H1 (cell line): ENCODE data around the gene TPMT. TPM values are rescaled to one million over a fixed set of nuclear protein-coding genes. Genes with fewer than 3 reads are reported as not detected.

Experiments
- CTCF ChIA-PET: fragments of 300-600 bp; sonication (Branson Sonifier 250); formaldehyde crosslinking; loops from one replicate; lab custom pipeline; 2021; ENCODE audit not compliant: partially characterized antibody; lab: Charles Lee
- POLR2A ChIA-PET: fragments of 300-600 bp; sonication (Branson Sonifier 250); formaldehyde crosslinking; loops from one replicate; lab custom pipeline; 2021; ENCODE audit warnings: inconsistent platforms; ENCODE audit not compliant: partially characterized antibody; lab: Charles Lee
- DNase-seq, 2 experiments: peaks; one replicate each; pipeline versions ENCODE4 v3.0.0 to v3.0.0-alpha.2; 2010 to 2022; ENCODE audit warnings: low spot score in 2 of 2, low read depth in 1 of 2, mixed read lengths in 1 of 2
- FAIRE-seq: peaks from 2 replicates; lab custom pipeline; 2011; peaks lifted over from hg19 to GRCh38; lab: Jason Lieb, UNC
- H2AFZ ChIP-seq: 2 replicates; pipeline ENCODE4 v1.8.1; 2012; ENCODE audit warnings: low read length, inconsistent platforms
- H2AK5ac ChIP-seq: 2 replicates; pipeline ENCODE4 v1.6.1; 2013; ENCODE audit warnings: low read depth, low read length
- H2BK120ac ChIP-seq: replicated peaks from 2 replicates; pipeline ENCODE3; 2013; ENCODE audit warnings: low read depth, low read length, inconsistent platforms
- H2BK12ac ChIP-seq: 2 replicates; pipeline ENCODE4 v1.6.1; 2013; ENCODE audit warnings: low read depth, low read length
- H2BK15ac ChIP-seq: 2 replicates; pipeline ENCODE4 v1.6.1; 2013; ENCODE audit warnings: low read length
- H2BK20ac ChIP-seq: 2 replicates; pipeline ENCODE4 v1.6.1; 2013; ENCODE audit warnings: low read length
- H2BK5ac ChIP-seq: 2 replicates; pipeline ENCODE4 v1.6.1; 2013; ENCODE audit warnings: low read depth, low read length
- H3K14ac ChIP-seq: 2 replicates; pipeline ENCODE4 v1.6.1; 2013; ENCODE audit warnings: inconsistent platforms; ENCODE audit not compliant: insufficient read length
- H3K18ac ChIP-seq: 2 replicates; pipeline ENCODE4 v1.6.1; 2013; ENCODE audit warnings: low read length; ENCODE audit errors: extremely low read depth
- H3K23ac ChIP-seq: 2 replicates; pipeline ENCODE4 v1.6.1; 2013; ENCODE audit warnings: inconsistent platforms; ENCODE audit not compliant: insufficient read length
- H3K23me2 ChIP-seq: 2 replicates; pipeline ENCODE4 v1.6.1; 2013; ENCODE audit warnings: low read depth, low read length
- H3K27ac ChIP-seq: 2 replicates; pipeline ENCODE4 v1.6.1; 2011; ENCODE audit warnings: low read depth, low read length, inconsistent platforms
- H3K27me3 ChIP-seq, 4 experiments: replicated peaks in 1 of 4; 1 replicate in 1 of 4; 2 replicates in 3 of 4; pipeline versions ENCODE4 v1.6.1 to v1.8.1; 2011 to 2013; ENCODE audit warnings: low read length in 3 of 4, mild to moderate bottlenecking in 3 of 4, inconsistent platforms in 2 of 4, mixed read lengths in 2 of 4, moderate library complexity in 1 of 4; ENCODE audit not compliant: control insufficient read depth in 3 of 4, insufficient read depth in 3 of 4; ENCODE audit errors: extremely low read depth in 1 of 4
- H3K36me3 ChIP-seq, 4 experiments: 2 replicates each; pipeline versions ENCODE4 v1.6.1 to v1.8.1; 2011 to 2013; ENCODE audit warnings: mild to moderate bottlenecking in 4 of 4, low read length in 3 of 4, moderate library complexity in 2 of 4, control low read depth in 1 of 4, inconsistent platforms in 1 of 4; ENCODE audit not compliant: insufficient read depth in 4 of 4, control insufficient read depth in 2 of 4
- H3K4ac ChIP-seq: replicated peaks from 2 replicates; pipeline ENCODE3; 2013; ENCODE audit warnings: low read length, low read depth, mixed read lengths, inconsistent platforms; ENCODE audit not compliant: insufficient read length
- H3K4me1 ChIP-seq, 4 experiments: replicated peaks in 1 of 4; 1 replicate in 1 of 4; 2 replicates in 3 of 4; pipeline versions ENCODE4 v1.6.1 to v1.8.1; 2011 to 2013; ENCODE audit warnings: low read length in 3 of 4, inconsistent platforms in 2 of 4, mixed read lengths in 1 of 4; ENCODE audit not compliant: insufficient read depth in 4 of 4, control insufficient read depth in 3 of 4
- H3K4me2 ChIP-seq, 2 experiments: 2 replicates each; pipeline versions ENCODE4 v1.6.1 to v1.8.1; 2011 to 2013; ENCODE audit warnings: low read depth in 2 of 2, low read length in 2 of 2, control low read depth in 1 of 2, inconsistent platforms in 1 of 2, mild to moderate bottlenecking in 1 of 2; ENCODE audit not compliant: insufficient read depth in 1 of 2
- H3K4me3 ChIP-seq, 4 experiments: fragments of 200-600, 300-600 bp in 1 of 4; sonication (generic), shearing (Covaris generic), sonication (Bioruptor Twin) in 1 of 4; 2 replicates each; pipeline versions ENCODE4 v1.5.1 to v1.8.1; 2011 to 2016; ENCODE audit warnings: low read length in 4 of 4, low read depth in 3 of 4, control low read depth in 2 of 4, inconsistent platforms in 2 of 4, mild to moderate bottlenecking in 2 of 4, mixed read lengths in 1 of 4, moderate library complexity in 1 of 4; ENCODE audit not compliant: insufficient read depth in 2 of 4; ENCODE audit errors: extremely low read depth in 1 of 4
- H3K56ac ChIP-seq: replicated peaks from 2 replicates; pipeline ENCODE3; 2013; ENCODE audit warnings: low read depth, mild to moderate bottlenecking, mixed read lengths, low read length, inconsistent platforms; ENCODE audit not compliant: insufficient read length
- H3K79me1 ChIP-seq: 2 replicates; pipeline ENCODE4 v1.6.1; 2013; ENCODE audit warnings: low read depth, low read length, control low read depth
- H3K79me2 ChIP-seq, 2 experiments: 2 replicates each; pipeline versions ENCODE4 v1.6.1 to v1.8.1; 2012 to 2013; ENCODE audit warnings: low read length in 2 of 2, mild to moderate bottlenecking in 2 of 2, inconsistent platforms in 1 of 2; ENCODE audit not compliant: insufficient read depth in 2 of 2, control insufficient read depth in 1 of 2
- H3K9ac ChIP-seq, 4 experiments: replicated peaks in 1 of 4; 1 replicate in 1 of 4; 2 replicates in 3 of 4; pipeline versions ENCODE4 v1.6.1 to v1.8.1; 2011 to 2013; ENCODE audit warnings: low read depth in 3 of 4, low read length in 3 of 4, control low read depth in 2 of 4, mild to moderate bottlenecking in 2 of 4, moderate library complexity in 2 of 4, inconsistent platforms in 1 of 4; ENCODE audit errors: extremely low read depth in 1 of 4
- H3K9me3 ChIP-seq, 2 experiments: 2 replicates each; pipeline versions ENCODE4 v1.6.1 to v1.8.1; 2012 to 2013; ENCODE audit warnings: mild to moderate bottlenecking in 2 of 2, moderate library complexity in 2 of 2, control low read depth in 1 of 2, inconsistent platforms in 1 of 2, low read depth in 1 of 2, low read length in 1 of 2, mixed read lengths in 1 of 2; ENCODE audit not compliant: insufficient read depth in 2 of 2
- H4K20me1 ChIP-seq, 2 experiments: replicated peaks in 1 of 2; 2 replicates each; pipeline versions ENCODE3 to v1.8.1; 2011 to 2013; ENCODE audit warnings: inconsistent platforms in 2 of 2, low read length in 2 of 2, mild to moderate bottlenecking in 1 of 2; ENCODE audit not compliant: insufficient read depth in 2 of 2, control insufficient read depth in 1 of 2
- H4K5ac ChIP-seq: 2 replicates; pipeline ENCODE4 v1.6.1; 2013; ENCODE audit warnings: low read length, low read depth, mixed read lengths, inconsistent platforms; ENCODE audit not compliant: insufficient read length
- H4K8ac ChIP-seq: 2 replicates; pipeline ENCODE4 v1.8.0; 2013; ENCODE audit warnings: mild to moderate bottlenecking, moderate library complexity, low read length, inconsistent platforms; ENCODE audit not compliant: insufficient read depth; ENCODE audit errors: extremely low read depth
- H4K91ac ChIP-seq: replicated peaks from 2 replicates; pipeline ENCODE3; 2013; ENCODE audit warnings: low read length, mixed read lengths, inconsistent platforms; ENCODE audit not compliant: insufficient read length
- EP300 ChIP-seq, 2 experiments: IDR thresholded peaks; 1 replicate in 1 of 2; 2 replicates in 1 of 2; pipeline ENCODE4 v1.6.1; 2011 to 2012; ENCODE audit warnings: low read depth in 2 of 2, low read length in 2 of 2, mild to moderate bottlenecking in 2 of 2, borderline replicate concordance in 1 of 2, inconsistent platforms in 1 of 2, moderate library complexity in 1 of 2
- GABPA ChIP-seq: IDR thresholded peaks from 2 replicates; pipeline ENCODE4 v1.6.1; 2011; ENCODE audit warnings: mild to moderate bottlenecking, low read length, moderate library complexity, borderline replicate concordance; ENCODE audit not compliant: insufficient read depth
- GTF2F1 ChIP-seq: IDR thresholded peaks from 2 replicates; pipeline ENCODE4 v1.6.1; 2012; ENCODE audit warnings: low read depth, low read length, improper control_type of control experiment, borderline replicate concordance
- RBBP5 ChIP-seq: IDR thresholded peaks from 2 replicates; pipeline ENCODE4 v1.7.1; 2012; ENCODE audit warnings: low read depth, mild to moderate bottlenecking, inconsistent platforms, low read length, moderate library complexity, borderline replicate concordance
- SAP30 ChIP-seq: fragments of 300-600 bp; sonication (generic); IDR thresholded peaks from 2 replicates; pipeline ENCODE4 v1.7.1; 2012; ENCODE audit warnings: low read length, moderate library complexity, mild to moderate bottlenecking, inconsistent platforms; ENCODE audit not compliant: insufficient read depth, insufficient replicate concordance
- SP4 ChIP-seq: IDR thresholded peaks from 2 replicates; pipeline ENCODE4 v1.6.1; 2012; ENCODE audit warnings: low read length, inconsistent platforms
- SRF ChIP-seq: IDR thresholded peaks from 2 replicates; pipeline ENCODE4 v1.6.1; 2011; ENCODE audit warnings: mild to moderate bottlenecking, low read depth, low read length, moderate library complexity
- WGBS, 2 experiments: shearing (Covaris generic) in 1 of 2; methylation state at CpG; one replicate each; pipeline versions ENCODE4 v1.1.6 to v1.1.7; 2013 to 2015; ENCODE audit warnings: low lambda C conversion rate in 2 of 2, mixed read lengths in 2 of 2, inconsistent platforms in 1 of 2, low coverage in 1 of 2, missing lambda C conversion rate in 1 of 2; ENCODE audit not compliant: insufficient replicate concordance in 2 of 2, insufficient coverage in 1 of 2, insufficient read length in 1 of 2; ENCODE audit errors: extremely low coverage in 1 of 2, missing lambda C conversion rate in 1 of 2; 5-methylcytosine and 5-hydroxymethylcytosine counted together
- polyA plus RNA-seq, 7 experiments: library from polyadenylated mRNA; depleted of rRNA in 3 of 7; stranded (reverse) in 5 of 7; unstranded in 2 of 7; fragments of >200 nt in 5 of 7; fragments of 200-250 nt in 2 of 7; gene quantifications; 1 replicate in 5 of 7; 2 replicates in 1 of 7; 4 replicates in 1 of 7; pipeline versions ENCODE4 v1.2.1 to v1.2.3, GENCODE V29; 2011 to 2013; ENCODE audit warnings: missing spikeins in 2 of 7, mixed read lengths in 2 of 7
- total RNA-seq: library from RNA; stranded (reverse); fragmentation: NEBNext Ultra II Directional; extraction: Animal tissue kit (Norgen Biotek cat#: 25700); gene quantifications from 2 replicates; pipeline ENCODE4 v1.2.1, GENCODE V29; 2021

TPMT gene
- total and polyA plus RNA-seq, 2 of the 8 experiments (the other 6 are each of a cell fraction or from before 2014, with no cell fraction given) = 12.3 to 17.2 TPM

GRCh38 chr6:18151801-18152200 is 3.1 kb downstream of the TPMT start:
- H2BK15ac ChIP-seq = no peak overlapping the region
- no peaks in the 10 kb centered on the region for H4K20me1 ChIP-seq
- peaks cover 0 to 3% (median 1%) of the 10 kb centered on the region in 4 experiments; a peak in 2 of 7 replicates for H3K4me1 ChIP-seq
- no peak overlapping the region for H4K5ac ChIP-seq
- H3K14ac ChIP-seq = no peak overlapping the region
- H3K23me2 ChIP-seq = peaks cover 1% of the 10 kb centered on the region; the same call in 1 of the 2 replicates
- no peak overlapping the region for H2BK5ac ChIP-seq
- ChIA-PET CTCF (no interaction called here), POLR2A (interaction anchor here (0.6 to 1.4 kb wide), 3 partner anchors 177 to 819 kb away, joined by 3 to 6 read pairs (median 3); partner anchors contain the start of gene NUP153)
- H3K9ac ChIP-seq = no peak overlapping the region
- no peak overlapping the region for H3K4ac ChIP-seq
- no peak overlapping the region for H2BK12ac ChIP-seq
- H3K18ac ChIP-seq = no peak overlapping the region
- no peak overlapping the region for H2AFZ ChIP-seq
- H3K9me3 ChIP-seq = no peaks in the 10 kb centered on the region
- H3K23ac ChIP-seq = no peak overlapping the region
- H3K36me3 ChIP-seq = peaks cover 0 to 8% (median 0%) of the 10 kb centered on the region in 4 experiments; a peak in 2 of 8 replicates
- TF ChIP-seq SRF (no peak), SAP30 (no peak), GTF2F1 (no peak), EP300 (IDR thresholded peaks at IDR 0.05; ENCODE audit: borderline replicate concordance in 1 of 2, low read depth in 2 of 2, low read length in 2 of 2) (no peak), GABPA (no peak), SP4 (no peak), RBBP5 (no peak)
- H2BK120ac ChIP-seq = no peak overlapping the region
- no peaks in the 10 kb centered on the region for H3K79me2 ChIP-seq
- H3K56ac ChIP-seq = no peak overlapping the region
- DNase-seq (no peak), FAIRE-seq (no peak)
- no peak overlapping the region for H4K91ac ChIP-seq
- no peaks in the 10 kb centered on the region for H3K27me3 ChIP-seq
- no peak overlapping the region for H4K8ac ChIP-seq
- WGBS, 2 experiments = 85% methylated on average over 3 of the region's 3 CpGs; no CpG with 5 or more reads in 1 of the 2 experiments
- H2BK20ac ChIP-seq = no peak overlapping the region
- H3K4me2 ChIP-seq = no peak overlapping the region
- no peak overlapping the region for H3K27ac ChIP-seq
- H3K79me1 ChIP-seq = no peaks in the 10 kb centered on the region
- H3K4me3 ChIP-seq = no peak overlapping the region
- H2AK5ac ChIP-seq = no peak overlapping the region
